ENCODE data around the gene CD44. TPM values are rescaled to one million over a fixed set of nuclear protein-coding genes. Genes with fewer than 3 reads are reported as not detected.
A peak's percentile ranks its signal among the peaks of the same experiment; 100 is the strongest.

CD44 gene
- total RNA-seq, 4 donors from 2014 or later = 56.3 to 182 (median 114) TPM

DNA sequence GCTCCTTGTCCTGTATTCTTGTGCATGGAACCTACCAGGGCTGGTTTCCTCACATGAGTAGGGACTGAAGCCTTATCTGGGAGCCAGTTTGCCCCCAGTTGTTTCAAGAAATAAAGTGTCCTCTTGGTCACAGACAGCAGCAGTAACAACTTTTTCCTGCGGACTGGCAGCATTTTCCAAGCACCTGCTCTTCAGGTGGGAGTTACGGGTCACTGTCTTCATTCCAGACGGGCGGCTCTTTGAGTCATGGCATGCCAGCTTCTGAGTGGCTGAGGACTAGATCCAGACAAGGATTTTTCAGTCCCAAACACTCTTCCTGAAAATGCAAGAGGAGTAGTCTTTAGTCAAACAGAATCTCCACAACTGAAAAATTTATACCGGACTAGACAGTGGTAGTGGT lies 2.7 kb upstream of the CD44 start:
- intact Hi-C loops (cut with DNase I; ENCODE audit: low total_unique reads) = loop anchor here (2.0 to 10.0 kb wide), 2 partner anchors 42 to 168 kb away; no protein-coding TSS in a partner anchor
- Histone ChIP-seq H3K36me3 (no peaks in the 10 kb centered on the region), H3K4me1 (peaks cover 5 to 23% (median 18%) of the 10 kb centered on the region in 4 donors), H3K9me3 (no peaks in the 10 kb centered on the region), H3K27ac (no peak overlapping the region), H3K27me3 (no peaks in the 10 kb centered on the region), H3K4me3 (no peak overlapping the region)
- TF ChIP-seq EP300 (IDR thresholded peaks at IDR 0.05; ENCODE audit: low read depth) (no peak), POLR2A (IDR thresholded peaks at IDR 0.05) (no peak), POLR2AphosphoS5 (IDR thresholded peaks at IDR 0.05) (no peak)
- TF ChIP-seq, protein P1, sequence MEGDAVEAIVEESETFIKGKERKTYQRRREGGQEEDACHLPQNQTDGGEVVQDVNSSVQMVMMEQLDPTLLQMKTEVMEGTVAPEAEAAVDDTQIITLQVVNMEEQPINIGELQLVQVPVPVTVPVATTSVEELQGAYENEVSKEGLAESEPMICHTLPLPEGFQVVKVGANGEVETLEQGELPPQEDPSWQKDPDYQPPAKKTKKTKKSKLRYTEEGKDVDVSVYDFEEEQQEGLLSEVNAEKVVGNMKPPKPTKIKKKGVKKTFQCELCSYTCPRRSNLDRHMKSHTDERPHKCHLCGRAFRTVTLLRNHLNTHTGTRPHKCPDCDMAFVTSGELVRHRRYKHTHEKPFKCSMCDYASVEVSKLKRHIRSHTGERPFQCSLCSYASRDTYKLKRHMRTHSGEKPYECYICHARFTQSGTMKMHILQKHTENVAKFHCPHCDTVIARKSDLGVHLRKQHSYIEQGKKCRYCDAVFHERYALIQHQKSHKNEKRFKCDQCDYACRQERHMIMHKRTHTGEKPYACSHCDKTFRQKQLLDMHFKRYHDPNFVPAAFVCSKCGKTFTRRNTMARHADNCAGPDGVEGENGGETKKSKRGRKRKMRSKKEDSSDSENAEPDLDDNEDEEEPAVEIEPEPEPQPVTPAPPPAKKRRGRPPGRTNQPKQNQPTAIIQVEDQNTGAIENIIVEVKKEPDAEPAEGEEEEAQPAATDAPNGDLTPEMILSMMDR (IDR thresholded peaks at IDR 0.05) = no peak
- WGBS, 2 donors (ENCODE audit: low coverage in 1 of 2) = 86 to 90% methylated on average over 1 to 5 of the region's 5 CpGs
- in situ Hi-C loops (cut with MboI; ENCODE audit: low pct_ligation_motif_present in 1 of 4, low pct_unique_long_range_greater_than_20kb in 1 of 4, low sequenced_read_pairs in 3 of 4) = no loop called here
- no peak for DNase-seq

DNA sequence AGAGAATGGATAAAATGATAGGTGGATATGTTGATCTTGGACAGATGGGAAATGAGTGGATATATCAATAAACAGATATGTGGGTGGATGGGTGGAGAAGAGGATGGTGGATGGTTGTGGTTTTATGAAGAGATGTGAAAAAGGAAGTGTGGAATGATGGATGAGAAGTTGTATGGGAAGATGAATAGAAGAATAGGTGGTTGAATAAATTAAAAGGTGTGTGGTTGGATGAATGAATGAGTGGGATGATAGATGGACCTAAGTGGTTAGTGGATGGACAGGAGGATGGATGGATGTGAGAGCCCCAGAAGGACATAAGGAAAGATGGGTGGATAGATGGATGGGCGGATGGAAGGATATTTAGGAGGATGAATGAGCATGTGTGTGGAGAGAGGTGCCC lies 913 bp upstream of the CD44 start:
- no peak overlapping the region for H3K4me3 ChIP-seq
- H3K36me3 ChIP-seq = no peaks in the 10 kb centered on the region
- TF ChIP-seq POLR2A (IDR thresholded peaks at IDR 0.05) (no peak), POLR2AphosphoS5 (IDR thresholded peaks at IDR 0.05) (no peak), EP300 (IDR thresholded peaks at IDR 0.05; ENCODE audit: low read depth) (no peak)
- TF ChIP-seq, protein P1 (IDR thresholded peaks at IDR 0.05) = no peak
- WGBS, 2 donors (ENCODE audit: low coverage in 1 of 2) = 60 to 73% methylated on average over 1 of the region's 1 CpG
- no peak for DNase-seq
- no peaks in the 10 kb centered on the region for H3K27me3 ChIP-seq
- H3K4me1 ChIP-seq = peaks cover 14 to 41% (median 33%) of the 10 kb centered on the region in 4 donors
- intact Hi-C loops (cut with DNase I; ENCODE audit: low total_unique reads) = loop anchor here (10.0 kb wide), 1 partner anchor 167 kb away; no protein-coding TSS in a partner anchor
- in situ Hi-C loops (cut with MboI; ENCODE audit: low pct_ligation_motif_present in 1 of 4, low pct_unique_long_range_greater_than_20kb in 1 of 4, low sequenced_read_pairs in 3 of 4) = no loop called here
- peak overlapping the region; percentile 85 to 95 (median 92) for H3K27ac ChIP-seq
- no peaks in the 10 kb centered on the region for H3K9me3 ChIP-seq

DNA sequence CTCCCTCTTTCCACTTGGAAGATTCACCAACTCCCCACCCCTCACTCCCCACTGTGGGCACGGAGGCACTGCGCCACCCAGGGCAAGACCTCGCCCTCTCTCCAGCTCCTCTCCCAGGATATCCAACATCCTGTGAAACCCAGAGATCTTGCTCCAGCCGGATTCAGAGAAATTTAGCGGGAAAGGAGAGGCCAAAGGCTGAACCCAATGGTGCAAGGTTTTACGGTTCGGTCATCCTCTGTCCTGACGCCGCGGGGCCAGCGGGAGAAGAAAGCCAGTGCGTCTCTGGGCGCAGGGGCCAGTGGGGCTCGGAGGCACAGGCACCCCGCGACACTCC lies 397 bp upstream of the CD44 start:
- Histone ChIP-seq H3K36me3 (no peaks in the 10 kb centered on the region), H3K4me3 (peak overlapping the region; percentile 64 to 83 (median 69)), H3K27ac (peak overlapping the region; percentile 85 to 95 (median 92)), H3K9me3 (no peaks in the 10 kb centered on the region), H3K4me1 (peaks cover 15 to 46% (median 35%) of the 10 kb centered on the region in 4 donors), H3K27me3 (no peaks in the 10 kb centered on the region)
- 2% methylated on average over 13 of the region's 16 CpGs; no CpG with 5 or more reads in 1 of the 2 donors for WGBS, 2 donors (ENCODE audit: low coverage in 1 of 2)
- no peak for DNase-seq
- TF ChIP-seq POLR2AphosphoS5 (IDR thresholded peaks at IDR 0.05) = no peak
- TF ChIP-seq, protein P1 (IDR thresholded peaks at IDR 0.05) = no peak
- no peak for TF ChIP-seq POLR2A (IDR thresholded peaks at IDR 0.05)
- TF ChIP-seq EP300 (IDR thresholded peaks at IDR 0.05; ENCODE audit: low read depth) = no peak
- intact Hi-C loops (cut with DNase I; ENCODE audit: low total_unique reads) = loop anchor here (10.0 kb wide), 1 partner anchor 166 kb away; no protein-coding TSS in a partner anchor
- in situ Hi-C loops (cut with MboI; ENCODE audit: low pct_ligation_motif_present in 1 of 4, low pct_unique_long_range_greater_than_20kb in 1 of 4, low sequenced_read_pairs in 3 of 4) = no loop called here

DNA sequence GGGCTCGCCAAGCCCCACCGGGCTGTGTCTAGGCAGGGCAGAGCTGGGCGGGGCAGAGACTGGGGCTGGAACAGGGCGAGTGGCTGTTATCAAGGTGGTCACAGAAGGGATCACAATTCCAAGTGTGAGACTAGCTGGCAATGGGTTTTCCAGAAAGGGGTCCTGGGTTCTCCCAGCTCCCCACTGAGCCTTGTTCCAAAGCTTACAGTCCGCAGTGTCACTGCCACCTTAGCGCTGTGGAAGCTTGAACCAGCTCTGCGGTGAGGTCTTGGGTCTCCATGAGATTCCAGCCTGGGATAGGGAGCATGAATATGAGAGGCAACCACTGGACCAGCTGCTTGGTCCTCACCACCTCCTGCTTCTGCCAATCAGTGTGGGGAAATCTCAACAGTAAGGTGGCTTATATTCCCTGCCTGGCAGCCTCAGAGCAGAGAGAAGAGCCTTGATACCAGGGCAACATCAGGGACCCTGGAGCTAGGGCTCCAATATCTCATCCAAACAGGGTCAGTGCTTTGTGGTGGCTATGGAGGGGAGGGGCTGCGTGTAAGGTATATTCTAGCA lies 831 bp downstream of the CD44 start:
- DNase-seq = no peak
- intact Hi-C loops (cut with DNase I; ENCODE audit: low total_unique reads) (loop anchor here (10.0 kb wide), 1 partner anchor 165 kb away; no protein-coding TSS in a partner anchor), in situ Hi-C loops (cut with MboI; ENCODE audit: low pct_ligation_motif_present in 1 of 4, low pct_unique_long_range_greater_than_20kb in 1 of 4, low sequenced_read_pairs in 3 of 4) (no loop called here)
- Histone ChIP-seq H3K36me3 (no peaks in the 10 kb centered on the region), H3K27me3 (no peaks in the 10 kb centered on the region), H3K4me3 (peak overlapping the region; percentile 64 to 83 (median 69)), H3K9me3 (no peaks in the 10 kb centered on the region), H3K4me1 (peaks cover 19 to 58% (median 45%) of the 10 kb centered on the region in 4 donors), H3K27ac (peak overlapping the region; percentile 85 to 95 (median 92))
- WGBS, 2 donors (ENCODE audit: low coverage in 1 of 2) = 4 to 11% methylated on average over 1 to 8 of the region's 8 CpGs
- TF ChIP-seq, protein P1 (IDR thresholded peaks at IDR 0.05) = no peak
- peak in 1 of 3 donors; percentile 62 for TF ChIP-seq POLR2AphosphoS5 (IDR thresholded peaks at IDR 0.05)
